Fibroblast of skin of scalp (primary cell): Measurements from ENCODE around the gene MRPL23. TPM values are rescaled to one million over a fixed set of nuclear protein-coding genes. Genes with fewer than 3 reads are reported as not detected.

Experiments
- DNase-seq: peaks from one replicate; pipeline ENCODE4 v3.0.0-alpha.2; 2013
- polyA plus RNA-seq, 2 experiments: library from polyadenylated mRNA; unstranded; fragments of 120-200 nt; gene quantifications; one replicate each; pipeline ENCODE4 v1.2.1, GENCODE V29; 2013; ENCODE audit not compliant: insufficient read length in 2 of 2

Gene MRPL23
- 52.2 TPM for polyA plus RNA-seq (2013, experiment 1 of 2; ENCODE audit: insufficient read length)
- 46.8 TPM for polyA plus RNA-seq (2013, experiment 2 of 2; ENCODE audit: insufficient read length)

DNA sequence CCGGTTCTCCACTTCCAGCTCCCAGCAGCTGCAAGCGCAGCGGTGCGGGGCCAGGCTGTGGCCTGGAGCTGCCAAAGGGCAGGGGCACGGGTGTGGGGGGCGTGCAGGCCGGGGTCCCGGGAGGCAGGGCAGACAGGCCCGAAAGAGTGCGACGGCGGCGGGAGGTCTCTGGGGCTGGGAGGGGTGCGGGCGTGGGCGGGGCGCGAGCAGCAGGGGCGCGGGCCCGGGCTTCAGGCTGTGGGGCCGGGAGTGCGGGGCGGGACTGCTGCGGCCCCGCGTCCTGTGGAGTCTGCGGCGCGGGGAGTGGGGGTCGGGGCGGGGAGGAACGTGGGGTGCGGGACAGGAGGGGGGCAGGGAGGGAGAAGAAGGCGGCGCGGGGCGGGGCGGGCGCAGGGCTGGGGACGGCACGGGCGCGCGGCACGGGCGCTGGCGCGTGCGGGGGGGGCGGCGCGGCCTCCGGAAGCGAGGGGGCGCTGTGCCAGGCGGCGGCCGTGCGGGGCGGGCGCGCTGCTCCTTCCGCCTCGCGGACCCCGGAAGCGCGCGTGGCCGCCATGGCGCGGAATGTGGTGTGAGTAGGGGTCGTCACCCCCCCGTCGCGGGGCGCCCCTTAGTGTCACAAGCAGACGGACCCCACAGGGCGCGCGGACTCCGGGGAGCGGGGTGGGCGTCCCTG is at the start of gene MRPL23:
Gene MRPL23, plus strand, starts transcription at position 521 of the 673 bp plus-strand sequence. Its CDS starts 31 bp downstream, at position 552.
- DNase-seq, result no peak

DNA sequence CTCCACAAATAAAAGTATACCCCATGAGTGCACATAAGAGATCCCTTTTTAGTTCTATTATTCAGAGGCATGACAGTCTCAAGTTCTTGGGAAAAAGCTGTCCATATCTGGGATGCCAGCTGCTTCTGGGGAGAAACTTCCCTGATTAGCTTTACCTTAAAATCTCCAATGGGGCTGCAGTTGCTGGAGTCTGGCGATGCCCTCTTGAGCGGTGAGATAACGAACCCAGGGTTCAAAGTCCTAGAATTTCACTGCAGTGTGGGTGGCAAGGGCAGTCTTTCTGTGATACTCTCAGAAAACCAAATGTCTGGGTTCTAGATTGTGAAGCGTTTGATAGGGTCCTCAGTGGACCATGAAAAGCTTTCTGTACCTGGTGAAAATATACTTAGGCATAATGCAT is 48.0 kb upstream of the MRPL23 start:
- no peak for DNase-seq

GRCh38 chr11:1899686-1900085 is 47.4 kb upstream of the MRPL23 start:
- no peak for DNase-seq

DNA sequence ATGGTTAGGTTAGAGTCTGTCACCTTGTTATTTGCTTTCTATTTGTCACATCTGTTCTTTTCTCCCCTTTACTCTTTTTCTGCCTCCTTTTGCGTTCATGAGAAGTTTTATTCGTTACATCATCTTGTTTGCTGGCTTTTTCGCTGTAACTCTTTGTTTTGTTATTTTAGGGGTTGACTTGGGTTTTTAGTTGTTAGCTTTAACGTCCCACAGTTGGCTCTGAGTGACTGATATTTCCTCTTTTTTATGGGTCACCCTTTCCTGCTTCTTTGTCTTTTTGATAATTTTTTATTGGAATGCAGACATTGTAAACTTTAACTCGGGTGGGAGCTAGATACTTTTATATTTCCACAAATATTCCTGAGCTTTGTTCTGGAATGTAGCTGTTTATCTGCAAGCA is 41.0 kb upstream of the MRPL23 start:
- no peak for DNase-seq

GRCh38 chr11:1906611-1907423 is 40.3 kb upstream of the MRPL23 start:
- DNase-seq, result no peak

- DNase-seq, result peak; percentile 81
Observed at GRCh38 chr11:1908618-1909017, 38.5 kb upstream of the MRPL23 start.

GRCh38 chr11:1909524-1909923 is 37.6 kb upstream of the MRPL23 start:
- DNase-seq, result no peak

DNA sequence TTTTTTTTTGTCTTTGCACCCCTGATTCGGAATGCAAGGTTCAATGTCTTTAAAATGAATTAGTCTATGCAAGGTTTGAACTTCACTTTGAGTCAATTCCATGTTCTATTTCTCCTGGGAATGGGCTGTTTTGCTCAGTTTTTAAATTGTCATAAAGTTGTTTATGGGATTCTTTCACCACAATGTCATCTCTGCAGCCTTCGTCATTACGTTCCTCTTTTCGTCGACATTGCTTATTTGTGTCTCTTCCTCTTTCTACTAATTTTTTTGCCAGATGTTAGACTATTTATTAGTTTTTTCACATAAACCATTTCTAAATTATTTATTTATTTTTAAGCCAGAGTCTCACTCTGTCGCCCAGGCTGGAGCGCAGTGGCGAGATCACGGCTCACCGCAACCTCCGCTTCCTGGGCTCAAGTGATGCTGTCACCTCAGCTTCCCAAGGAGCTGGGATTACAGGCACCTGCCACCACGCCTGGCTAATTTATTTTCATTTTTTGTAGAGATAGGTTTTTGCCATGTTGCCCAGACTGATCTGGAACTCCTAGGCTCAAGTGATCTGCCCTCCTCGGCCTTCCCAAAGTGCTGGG is 34.7 kb upstream of the MRPL23 start:
- DNase-seq, result no peak

DNA sequence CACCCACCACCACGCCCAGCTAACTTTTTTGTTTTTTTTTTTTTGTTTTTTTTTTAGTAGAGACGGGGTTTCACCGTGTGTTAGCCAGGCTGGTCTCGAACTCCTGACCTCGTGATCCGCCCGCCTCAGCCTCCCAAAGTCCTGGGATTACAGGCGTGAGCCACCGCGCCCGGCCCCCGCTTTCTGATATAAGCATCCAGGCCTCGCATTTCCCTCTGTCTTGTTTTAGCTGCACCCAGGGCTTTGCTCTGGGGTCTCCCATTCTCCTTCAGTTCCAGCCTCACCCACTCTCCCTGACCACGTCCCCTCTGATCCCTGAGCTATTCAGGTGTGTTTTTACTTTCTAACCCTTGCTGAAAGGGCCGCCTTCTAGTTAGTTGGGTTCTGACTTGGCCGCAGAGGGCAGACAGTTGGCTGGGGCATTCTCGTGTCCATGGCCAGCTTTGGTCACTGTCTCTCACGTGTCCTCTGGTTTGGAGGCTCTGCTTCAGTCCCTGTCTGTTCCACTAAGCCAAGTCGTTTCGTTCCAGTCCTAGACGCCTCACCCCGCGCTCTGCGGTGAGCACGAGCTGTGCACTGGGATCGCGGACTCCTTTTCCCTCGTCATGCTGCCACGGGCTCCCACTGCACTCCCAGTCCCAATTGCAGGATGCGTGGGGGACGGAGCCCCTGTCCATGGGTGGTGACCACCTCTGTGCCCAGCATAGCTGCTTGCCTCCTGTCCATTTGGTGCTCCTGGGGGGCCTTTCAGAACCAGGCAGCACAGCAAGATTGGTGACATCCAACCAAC is 33.7 kb upstream of the MRPL23 start:
- no peak for DNase-seq

GRCh38 chr11:1915795-1916131 is 31.4 kb upstream of the MRPL23 start:
- no peak for DNase-seq

GRCh38 chr11:1916132-1916985 is 30.8 kb upstream of the MRPL23 start:
- DNase-seq, result no peak

GRCh38 chr11:1916986-1917522 is 30.1 kb upstream of the MRPL23 start:
- no peak for DNase-seq

DNA sequence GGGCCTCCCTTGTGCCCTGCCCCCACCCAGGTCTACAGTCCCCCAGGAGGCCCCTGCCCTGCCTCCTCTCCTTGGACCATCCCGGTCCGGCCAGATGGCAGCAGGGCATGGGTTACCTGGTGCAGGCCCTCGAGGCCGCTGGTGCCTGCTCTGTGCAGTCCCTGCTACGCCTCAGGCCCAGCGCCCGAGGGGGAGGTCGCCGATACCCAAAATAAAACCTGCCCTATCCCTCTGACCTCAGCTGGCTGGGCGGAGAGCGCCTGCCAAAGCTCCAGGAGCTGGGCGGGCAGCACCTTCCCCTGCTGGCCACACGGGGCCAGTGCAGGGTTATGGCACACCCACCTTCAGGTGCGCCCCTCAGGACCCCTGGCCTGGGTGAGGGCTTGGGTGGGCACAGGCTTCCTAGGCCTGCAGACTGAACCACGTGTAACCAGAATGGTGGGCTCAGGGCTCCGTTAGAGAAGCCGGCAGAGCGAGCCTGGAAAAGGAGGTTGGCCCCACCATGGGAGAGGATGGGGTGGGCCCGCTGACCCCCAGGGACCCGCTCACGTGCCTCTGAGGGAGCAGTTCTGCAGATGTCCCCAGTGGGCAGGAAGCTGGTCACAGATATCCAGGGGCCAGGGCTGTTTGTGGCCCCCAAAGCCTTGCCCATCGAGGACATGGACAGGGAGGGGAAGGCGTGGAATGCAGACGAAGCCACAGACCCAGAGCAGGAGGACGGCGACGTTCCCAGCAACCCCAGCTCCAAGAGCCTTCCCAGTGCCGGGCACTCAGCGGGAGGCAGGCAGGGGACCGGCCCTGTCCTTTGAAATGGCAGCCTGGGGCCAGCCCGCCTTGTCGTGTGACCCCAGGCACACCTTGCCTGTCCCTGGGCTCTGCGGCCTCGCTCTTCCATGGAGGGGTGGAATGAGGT is 29.4 kb upstream of the MRPL23 start:
- no peak for DNase-seq

- DNase-seq, result no peak
Observed at GRCh38 chr11:1918436-1919315, 28.5 kb upstream of the MRPL23 start.

- DNase-seq, result no peak
Observed at GRCh38 chr11:1919391-1920127, 27.6 kb upstream of the MRPL23 start, which contains the start of gene TNNT3. TSS of gene TNNT3 (plus strand) at chr11:1919703. CDS start at chr11:1922875, 3,172 bp downstream.

GRCh38 chr11:1920128-1920908 is 26.8 kb upstream of the MRPL23 start:
- no peak for DNase-seq

GRCh38 chr11:1920909-1921573 is 26.1 kb upstream of the MRPL23 start:
- DNase-seq, result no peak
